NCI-H345 treated with DMSO at 0.1 percent for 48 hours (cell line): Measurements from ENCODE around the gene NRIP1.

Source experiments
- DNase-seq: peaks from one replicate; lab custom pipeline; 2025; ENCODE audit not compliant: unreplicated experiment; lab: John Stamatoyannopoulos, UW

NRIP1 gene, protein sequence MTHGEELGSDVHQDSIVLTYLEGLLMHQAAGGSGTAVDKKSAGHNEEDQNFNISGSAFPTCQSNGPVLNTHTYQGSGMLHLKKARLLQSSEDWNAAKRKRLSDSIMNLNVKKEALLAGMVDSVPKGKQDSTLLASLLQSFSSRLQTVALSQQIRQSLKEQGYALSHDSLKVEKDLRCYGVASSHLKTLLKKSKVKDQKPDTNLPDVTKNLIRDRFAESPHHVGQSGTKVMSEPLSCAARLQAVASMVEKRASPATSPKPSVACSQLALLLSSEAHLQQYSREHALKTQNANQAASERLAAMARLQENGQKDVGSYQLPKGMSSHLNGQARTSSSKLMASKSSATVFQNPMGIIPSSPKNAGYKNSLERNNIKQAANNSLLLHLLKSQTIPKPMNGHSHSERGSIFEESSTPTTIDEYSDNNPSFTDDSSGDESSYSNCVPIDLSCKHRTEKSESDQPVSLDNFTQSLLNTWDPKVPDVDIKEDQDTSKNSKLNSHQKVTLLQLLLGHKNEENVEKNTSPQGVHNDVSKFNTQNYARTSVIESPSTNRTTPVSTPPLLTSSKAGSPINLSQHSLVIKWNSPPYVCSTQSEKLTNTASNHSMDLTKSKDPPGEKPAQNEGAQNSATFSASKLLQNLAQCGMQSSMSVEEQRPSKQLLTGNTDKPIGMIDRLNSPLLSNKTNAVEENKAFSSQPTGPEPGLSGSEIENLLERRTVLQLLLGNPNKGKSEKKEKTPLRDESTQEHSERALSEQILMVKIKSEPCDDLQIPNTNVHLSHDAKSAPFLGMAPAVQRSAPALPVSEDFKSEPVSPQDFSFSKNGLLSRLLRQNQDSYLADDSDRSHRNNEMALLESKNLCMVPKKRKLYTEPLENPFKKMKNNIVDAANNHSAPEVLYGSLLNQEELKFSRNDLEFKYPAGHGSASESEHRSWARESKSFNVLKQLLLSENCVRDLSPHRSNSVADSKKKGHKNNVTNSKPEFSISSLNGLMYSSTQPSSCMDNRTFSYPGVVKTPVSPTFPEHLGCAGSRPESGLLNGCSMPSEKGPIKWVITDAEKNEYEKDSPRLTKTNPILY (N-terminal part only)

DNA sequence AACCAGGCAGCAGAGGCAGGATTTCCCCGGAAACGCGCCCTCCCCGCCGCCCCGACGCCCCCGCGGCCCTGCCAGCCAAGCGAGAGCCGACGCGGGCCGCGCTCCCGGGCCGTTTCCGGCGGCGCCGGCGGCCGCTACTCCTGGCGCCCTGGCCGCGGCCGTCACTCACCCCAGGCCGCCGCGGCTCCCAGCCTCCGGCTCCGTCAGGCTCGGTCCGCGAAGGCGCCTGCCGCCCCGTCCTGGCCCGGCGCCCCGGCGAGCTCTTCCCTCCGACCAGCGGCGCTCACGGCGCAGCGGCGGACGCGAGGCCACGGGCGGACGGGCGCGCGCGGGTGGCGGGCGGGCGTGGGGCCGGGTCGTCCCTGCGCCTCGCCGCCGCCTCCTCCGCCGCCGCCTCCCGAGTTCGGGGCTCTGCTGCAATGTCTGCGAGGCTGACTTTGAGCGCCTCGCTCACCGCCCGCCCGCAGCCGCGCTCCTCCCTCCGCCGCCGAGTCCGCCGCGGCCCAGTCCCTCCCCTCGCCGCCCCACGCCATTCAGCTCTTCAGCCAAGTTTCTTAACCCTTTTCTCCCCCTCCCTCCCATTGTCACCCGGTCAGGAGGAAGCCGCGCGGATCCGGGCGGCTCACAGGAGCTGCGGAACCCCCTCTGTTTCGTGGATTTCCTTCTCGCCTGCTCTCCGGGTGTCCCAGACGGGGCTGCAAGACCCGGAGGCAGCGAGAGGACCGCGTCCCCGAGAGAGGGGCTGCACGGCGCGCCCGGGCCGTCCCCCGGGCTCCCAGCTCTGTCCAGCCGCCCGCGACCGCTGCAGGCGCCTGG is at the start of gene NRIP1:
Gene NRIP1 (minus strand): TSS at position 425 of the 816 bp plus-strand sequence. CDS start 96,808 bp downstream, outside the sequence.
- no peak for DNase-seq

DNA sequence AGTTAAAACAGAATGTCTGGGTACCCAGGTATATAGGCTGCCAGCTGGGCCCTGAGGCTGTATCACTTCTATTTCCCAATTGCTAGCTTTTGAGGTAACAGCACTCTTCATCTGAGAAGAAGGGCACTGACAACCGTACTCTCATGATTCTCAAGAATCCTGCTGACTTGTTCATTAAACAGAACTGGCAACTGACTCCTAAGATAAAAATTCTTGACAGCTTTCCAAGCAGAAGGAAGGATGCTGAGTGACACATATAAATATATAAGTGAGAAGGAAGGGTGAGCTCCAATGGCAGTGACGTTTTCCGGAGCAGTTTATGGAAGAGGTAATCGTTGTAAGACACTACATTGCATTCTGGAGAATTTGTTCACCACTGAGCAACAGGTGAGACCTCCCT is 48.1 kb upstream of the NRIP1 start:
- no peak for DNase-seq

- DNase-seq = no peak
Observed at GRCh38 chr21:15108801-15109200, 44.0 kb upstream of the NRIP1 start.

GRCh38 chr21:15104470-15104869 is 39.7 kb upstream of the NRIP1 start:
- DNase-seq = no peak

DNA sequence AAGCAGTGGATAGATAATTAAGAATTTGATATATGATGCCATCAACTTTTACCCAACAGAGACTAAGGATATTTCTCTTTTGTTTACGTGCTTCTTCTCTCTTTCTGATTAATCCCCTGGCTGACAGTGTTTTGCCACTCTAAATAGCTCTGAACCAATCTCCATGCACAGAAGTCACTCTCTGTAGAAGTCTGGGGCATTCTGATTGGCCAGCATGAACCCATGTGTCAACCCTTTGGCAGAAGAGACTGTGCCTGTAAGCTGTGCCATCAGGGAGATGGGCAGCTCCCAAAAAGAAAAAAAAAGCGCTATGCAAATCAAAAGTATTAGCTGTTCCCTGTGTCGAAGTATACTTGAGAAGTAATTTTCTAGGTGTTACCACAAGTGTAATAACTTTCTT is 34.1 kb upstream of the NRIP1 start:
- DNase-seq = no peak

DNA sequence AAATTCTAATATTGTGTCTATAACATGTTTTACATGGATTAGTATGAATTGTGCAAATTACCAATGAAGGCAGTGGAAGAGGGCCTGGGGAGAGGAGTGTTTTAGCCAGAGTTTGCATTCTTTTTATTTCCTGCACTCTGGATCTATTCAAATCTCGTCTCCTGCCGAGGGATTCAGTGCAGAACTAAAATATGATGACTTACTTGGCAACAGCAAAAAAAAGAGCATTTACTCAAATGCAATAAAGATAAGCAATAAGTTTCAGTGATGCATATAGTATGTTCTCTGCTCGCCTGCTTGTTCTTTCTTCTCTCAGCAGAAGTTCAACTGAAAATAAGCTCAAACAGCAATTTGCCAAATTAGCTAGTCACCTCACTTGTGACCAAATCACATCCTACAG is 33.4 kb upstream of the NRIP1 start:
- DNase-seq = no peak

DNA sequence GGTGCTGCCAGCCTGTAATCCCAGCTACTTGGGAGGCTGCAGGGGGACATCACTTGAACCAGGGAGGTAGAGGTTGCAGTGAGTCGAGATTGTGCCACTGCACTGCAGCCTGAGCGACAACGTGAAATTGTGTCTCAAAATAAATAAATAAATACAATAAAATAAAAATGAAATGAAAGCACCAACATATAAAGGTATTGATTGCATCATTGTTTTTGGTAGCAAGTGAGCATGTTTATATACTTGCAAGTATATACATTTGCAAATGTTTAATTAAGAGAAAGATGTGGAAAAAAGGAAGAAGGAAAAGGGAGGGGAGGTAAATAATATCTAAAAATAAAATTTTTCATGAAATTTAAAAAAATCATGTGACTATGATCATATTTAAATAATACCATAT is 32.8 kb upstream of the NRIP1 start:
- no peak for DNase-seq

- no peak for DNase-seq
Observed at GRCh38 chr21:15096146-15096545, 31.3 kb upstream of the NRIP1 start.

- no peak for DNase-seq
Observed at GRCh38 chr21:15095326-15095725, 30.5 kb upstream of the NRIP1 start.

- DNase-seq = no peak
Observed at GRCh38 chr21:15094706-15095105, 29.9 kb upstream of the NRIP1 start.

DNA sequence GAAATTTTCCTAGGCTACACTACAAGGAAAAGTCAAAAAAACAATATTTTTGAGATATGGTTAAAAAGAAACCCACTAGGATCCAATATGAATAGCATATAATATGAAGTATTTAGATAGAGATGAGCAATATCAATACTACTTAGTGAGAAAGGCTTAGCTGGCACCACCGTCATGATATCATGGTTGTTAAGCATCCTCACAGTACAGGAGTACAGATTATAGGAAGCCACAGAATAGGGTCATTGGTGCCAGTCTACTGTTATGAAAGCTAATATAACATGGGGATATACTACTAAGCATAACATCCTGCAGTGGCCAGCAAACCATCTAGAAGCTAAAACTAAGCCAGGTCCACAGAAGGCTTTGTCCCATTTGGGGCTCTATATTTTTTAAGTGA is 28.4 kb upstream of the NRIP1 start:
- DNase-seq = no peak

GRCh38 chr21:15092745-15093144 is 27.9 kb upstream of the NRIP1 start:
- no peak for DNase-seq

DNA sequence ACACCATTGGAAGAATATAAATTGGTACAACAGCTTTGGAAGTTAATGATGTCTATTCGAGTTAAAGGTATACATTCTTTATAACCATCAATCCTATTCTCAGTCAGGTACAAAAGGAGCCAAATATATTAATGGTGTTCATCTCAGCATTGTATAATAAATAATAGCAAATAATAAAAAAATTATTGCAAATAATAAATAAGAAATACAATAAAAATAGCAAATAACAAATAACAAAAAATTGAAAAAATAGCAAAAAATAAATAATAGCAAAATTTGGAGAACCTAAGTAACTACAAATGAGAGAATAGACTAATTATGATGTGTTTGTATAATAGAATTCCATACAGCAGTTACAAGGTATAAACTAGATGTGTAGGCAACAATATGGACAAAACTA is 25.6 kb upstream of the NRIP1 start:
- no peak for DNase-seq

DNA sequence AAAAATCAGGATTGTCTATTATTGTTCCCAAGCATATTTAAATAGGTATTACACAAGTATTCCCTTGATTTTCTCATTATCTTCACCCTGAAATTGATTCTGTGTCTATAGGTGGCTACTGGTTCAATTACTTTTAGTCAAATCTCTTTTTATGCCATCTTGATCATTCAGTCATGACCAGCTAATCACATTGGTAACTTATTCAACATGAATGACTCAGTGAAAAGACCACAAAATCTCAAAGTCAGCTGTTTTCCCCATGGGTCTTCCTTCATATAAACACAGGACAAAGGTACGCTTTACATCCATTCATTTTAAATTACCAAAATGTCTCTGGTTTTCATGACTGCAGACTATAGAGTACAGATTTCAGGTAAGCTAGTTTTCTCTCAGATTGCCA is 23.7 kb upstream of the NRIP1 start:
- no peak for DNase-seq

- no peak for DNase-seq
Observed at GRCh38 chr21:15084668-15085067, 19.9 kb upstream of the NRIP1 start.

DNA sequence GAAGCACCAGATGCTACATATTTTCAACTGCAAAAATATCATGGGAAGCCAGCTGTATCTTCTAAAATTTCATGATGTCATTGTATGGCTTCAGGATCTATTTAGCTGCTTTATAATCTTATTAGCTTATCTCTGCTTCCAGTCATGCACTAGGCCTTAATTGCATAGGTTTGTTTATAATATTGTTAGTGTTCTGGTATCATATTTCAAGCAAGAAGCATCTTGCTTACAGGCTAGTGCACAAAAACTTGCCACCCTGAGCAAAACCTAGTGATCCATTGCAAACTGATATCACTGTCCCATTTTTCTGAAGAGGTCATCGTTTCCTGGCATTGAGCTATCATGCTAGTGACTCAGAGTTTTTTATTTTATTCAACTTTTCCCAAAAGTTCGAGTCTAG is 15.7 kb upstream of the NRIP1 start:
- no peak for DNase-seq

DNA sequence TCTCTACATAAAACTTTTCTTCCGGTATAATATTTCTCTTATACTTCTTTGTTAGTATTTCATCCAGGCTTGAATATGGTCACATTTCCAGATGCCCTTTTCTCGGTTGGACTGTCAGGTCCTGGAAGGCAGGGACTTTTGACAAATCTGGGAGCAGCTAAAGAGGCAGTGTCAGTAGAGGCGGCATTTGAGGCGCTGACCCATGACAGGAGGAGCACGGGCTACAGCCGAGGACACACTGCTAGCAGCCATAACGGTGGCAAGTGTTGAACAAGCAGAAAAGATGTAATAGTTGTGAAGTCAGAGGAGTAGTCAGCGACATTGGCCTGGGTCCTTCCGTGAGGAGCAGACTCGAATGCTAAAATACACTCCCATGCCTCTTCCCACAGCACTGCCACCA is 14.5 kb upstream of the NRIP1 start:
- DNase-seq = no peak

DNA sequence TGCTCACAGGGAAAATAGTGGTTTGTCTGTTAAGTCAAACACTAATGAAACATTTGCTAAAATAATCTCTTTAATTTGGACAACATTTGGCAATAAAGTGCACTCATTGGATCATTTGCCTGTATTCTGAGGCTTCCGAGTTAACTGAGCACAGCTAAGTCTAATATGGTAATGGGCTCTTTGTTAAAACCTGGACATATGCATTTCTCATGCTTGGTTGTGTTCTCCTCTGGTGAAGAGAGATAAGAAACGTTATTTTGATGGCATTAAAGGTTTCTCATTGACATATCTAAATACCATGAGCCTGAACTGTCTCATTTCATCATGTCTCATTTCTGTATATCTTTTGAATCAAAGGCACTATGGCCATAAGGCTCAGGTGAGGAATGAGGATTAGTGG is 13.4 kb upstream of the NRIP1 start:
- DNase-seq = no peak

GRCh38 chr21:15077529-15078145 is 12.8 kb upstream of the NRIP1 start:
- DNase-seq = no peak

DNA sequence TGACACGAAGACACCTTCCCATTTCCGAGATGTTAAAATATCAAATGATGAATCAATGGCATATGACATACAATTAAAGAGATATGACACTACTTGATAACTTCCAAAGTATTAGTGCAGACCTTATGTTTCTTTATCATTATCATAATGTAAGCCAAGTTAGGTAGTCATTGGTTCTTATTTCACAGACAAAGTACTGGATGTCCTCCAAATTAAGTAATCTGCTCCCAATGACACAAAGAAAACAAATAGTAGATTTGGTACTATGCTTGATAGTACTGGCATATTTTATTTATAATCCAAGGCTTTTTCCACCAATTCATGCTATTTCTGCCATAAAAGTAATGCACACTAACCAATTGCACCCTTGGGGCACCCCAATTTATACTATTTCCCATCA is 11.9 kb upstream of the NRIP1 start:
- DNase-seq = no peak

DNA sequence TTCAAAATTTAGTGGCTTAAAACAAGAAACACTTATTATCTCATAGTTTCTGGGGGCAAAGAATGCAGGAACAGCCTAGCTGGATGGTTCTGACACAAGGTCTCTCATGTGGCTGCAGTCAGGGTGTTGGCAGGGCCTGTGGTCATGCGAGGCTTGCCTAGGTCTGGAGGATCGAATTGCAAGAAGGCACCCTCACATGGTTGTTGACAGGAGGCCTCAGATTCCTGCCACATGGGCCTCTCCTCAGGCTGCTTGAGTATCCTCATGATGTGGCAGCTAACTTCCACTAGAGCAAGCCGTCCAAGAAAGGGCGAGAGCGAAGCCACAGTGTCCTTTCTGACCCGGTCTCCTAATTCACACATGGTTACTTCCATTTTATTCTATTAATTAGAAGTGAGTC is 6.2 kb upstream of the NRIP1 start:
- DNase-seq = no peak
